Activated CD4-positive, CD25-positive, alpha-beta regulatory T cell (primary cell): Measurements from ENCODE around the gene RDH14.

Experiments
- DNase-seq, 4 experiments: peaks; one replicate each; lab custom pipeline; 2025; lab: John Stamatoyannopoulos, UW

Gene RDH14

DNA sequence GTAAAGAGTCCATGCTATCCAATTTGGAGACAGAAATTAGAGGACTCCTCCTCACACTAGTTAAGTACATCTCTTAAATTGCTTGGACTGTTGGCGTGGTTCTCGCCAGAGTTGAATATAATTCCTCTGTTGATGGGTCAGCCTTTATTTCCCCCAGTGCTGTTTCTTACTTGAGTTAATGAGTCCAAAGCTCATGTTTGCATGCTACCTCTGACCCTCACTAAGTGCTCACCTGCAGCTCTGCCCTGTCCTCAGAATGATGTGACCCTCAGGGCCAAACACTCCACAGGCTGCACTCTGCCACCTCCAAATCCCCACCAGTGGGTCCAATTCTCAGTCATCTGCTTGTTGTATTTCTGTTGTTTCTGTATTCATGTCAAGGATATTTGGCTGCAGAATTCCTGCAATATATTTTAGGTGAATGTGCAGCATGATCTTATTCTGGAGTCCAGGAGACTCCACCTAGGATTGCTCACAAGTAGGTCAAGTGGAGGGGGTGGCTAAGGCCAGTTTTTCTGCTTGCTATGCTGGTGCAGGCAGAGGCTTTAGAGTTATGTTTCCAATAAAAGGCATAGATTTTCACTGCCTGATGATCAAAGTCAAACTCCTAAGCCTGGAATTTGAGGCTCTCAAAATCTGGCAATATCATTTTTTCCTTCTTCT lies 37.8 kb downstream of the RDH14 start:
- DNase-seq = no peak

DNA sequence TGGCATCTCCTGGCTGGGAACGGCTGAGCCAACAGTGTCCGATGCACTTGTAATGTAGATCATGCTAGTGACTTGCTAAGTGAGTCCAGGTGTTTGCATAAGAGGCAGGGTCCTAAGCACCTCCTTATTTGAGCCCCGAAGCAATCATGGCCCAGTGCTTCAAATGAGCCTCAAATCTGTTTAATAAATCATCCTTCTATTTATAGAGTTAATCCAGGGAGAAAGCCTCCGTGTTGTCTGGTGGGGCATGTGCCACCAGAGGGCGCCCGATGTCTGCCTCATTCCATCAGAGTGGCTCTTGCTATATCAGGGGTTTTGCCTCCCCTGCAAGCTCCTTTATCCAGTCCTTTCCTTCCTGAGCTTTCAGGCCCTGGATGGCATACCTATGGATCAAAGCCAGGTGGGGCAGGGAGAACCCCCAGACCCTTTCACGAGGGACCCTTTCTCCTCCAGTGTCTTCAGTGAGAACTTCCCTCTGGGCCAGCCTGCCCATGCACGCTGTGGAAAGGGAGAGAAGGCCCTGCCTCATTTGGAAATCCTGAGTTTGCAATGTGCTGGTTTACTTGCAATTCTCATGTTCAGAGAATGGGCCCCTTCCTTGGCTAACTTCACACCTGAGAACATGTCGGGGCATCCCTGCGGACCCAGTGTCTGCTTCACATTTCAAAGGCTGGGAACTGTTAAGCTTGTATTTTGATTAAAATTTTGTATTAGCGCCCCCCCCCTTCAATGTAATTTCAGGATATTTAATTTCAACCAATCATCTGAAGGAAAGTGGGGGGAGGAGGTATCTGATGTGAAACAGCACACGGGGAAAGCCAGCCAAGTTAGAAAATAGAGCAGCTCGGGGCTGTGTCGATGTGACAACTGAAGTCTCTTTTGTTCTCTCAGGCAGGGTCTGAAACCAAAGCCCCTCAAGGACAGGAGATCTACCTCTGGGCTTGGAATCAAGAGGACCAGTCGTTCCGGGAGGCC lies 39.7 kb downstream of the RDH14 start:
- peak; percentile 43 to 67 (median 50) for DNase-seq

DNA sequence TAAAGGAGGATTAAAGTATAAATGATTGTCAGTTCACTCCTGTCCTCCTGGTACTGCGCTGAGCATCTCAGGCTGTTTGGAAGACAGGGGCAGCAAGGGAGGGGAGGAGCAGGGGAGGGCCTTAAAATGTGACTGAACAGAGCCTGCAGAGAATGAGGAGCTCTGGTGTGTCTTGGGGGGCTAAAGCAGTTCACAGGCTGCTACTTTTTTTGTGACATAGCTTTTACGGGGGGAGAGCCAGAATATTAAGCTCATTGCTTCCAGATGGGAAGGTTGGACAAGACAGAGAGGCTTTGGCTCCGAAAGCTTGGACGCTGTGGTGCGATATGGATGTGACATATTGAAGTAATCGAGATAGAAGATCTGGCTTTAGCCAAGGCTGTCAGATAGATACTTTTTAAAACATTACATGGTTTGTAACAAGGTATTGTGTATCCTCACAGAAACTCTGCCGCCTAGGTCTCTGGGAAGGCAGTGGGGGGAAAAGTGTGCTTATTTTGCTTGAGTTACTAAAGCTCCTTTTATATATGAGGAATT lies 40.5 kb downstream of the RDH14 start:
- no peak for DNase-seq

DNA sequence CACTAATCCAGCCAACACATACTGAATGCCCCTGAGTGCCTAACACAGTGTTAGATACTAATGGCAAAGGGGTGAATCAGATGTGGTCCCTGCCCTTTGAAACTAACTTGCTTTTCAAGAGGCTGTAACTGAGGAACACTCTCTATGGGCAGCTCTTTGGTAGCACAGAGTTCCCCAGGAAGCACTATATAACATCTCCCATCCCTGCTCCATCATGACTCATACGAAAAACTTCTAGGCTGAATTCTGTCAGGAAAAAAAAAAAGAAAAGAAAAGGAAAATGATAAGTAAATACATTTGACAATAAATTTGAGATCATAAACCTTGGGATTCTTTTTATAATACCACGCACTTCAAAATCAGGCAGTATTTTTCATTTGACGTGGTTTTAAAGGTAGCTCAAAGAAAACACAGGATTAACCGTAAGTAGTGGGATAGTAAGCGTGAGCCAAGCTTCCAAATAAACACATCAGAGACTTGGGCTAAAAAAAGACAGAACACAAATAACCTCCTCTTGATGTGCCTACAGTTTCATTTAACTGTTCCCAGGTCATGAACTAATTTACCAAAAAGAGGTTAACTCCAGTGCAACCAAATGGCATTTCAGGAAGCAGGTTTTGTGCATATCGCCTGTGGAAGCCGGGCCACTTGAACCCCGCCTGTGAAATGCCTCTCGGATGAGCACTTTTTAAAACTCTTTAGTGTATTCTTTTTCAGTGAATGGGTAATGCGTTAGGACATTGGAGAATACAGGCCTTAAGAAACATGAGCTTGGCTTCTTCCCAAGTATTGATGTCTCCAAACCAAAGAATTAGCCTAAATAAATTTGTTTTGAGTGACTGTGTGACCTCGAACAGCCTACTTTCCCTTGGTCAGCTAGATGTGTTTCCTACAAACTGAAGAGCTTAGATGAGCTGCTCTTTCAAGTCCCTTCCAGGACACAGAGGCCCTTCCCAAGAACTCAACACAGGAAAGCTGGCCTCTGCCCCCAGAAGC lies 42.0 kb downstream of the RDH14 start:
- no peak for DNase-seq

DNA sequence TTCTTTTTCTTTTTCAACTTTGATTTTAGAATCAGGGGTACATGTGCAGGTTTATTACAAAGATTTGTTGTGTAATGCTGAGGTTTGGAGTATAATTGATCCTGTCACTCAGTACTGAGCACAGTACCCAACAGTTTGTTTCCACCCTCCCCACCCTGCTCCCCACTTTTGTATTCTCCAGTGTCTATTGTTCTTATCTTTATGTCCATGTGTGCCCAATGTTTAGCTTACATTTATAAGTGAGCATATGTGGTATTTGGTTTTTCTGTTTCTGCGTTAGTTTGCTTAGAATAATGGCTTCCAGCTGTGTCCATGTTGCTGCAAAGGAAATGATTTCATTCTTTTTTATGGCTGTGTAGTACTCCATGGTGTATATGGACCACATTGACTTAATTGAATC lies 43.1 kb downstream of the RDH14 start:
- no peak for DNase-seq

DNA sequence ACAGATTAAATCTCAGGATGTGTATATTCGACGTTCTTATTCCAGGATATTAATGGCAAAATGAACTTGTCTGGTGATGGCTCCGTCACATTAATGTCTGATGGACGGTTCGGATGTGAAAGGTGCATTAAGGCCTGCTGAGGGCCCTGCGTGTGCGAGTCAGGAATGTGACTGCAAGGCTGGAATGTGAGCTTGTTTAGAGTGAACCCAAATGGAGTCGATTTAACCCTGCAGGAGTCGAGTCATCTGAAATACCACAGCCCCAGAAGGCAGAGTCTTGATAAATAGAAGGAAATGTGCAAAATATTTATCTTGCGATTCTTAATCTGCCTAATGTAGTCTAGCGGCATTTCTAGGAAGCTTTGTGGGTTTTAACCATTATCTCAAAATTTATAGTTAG lies 44.3 kb downstream of the RDH14 start:
- DNase-seq = no peak

DNA sequence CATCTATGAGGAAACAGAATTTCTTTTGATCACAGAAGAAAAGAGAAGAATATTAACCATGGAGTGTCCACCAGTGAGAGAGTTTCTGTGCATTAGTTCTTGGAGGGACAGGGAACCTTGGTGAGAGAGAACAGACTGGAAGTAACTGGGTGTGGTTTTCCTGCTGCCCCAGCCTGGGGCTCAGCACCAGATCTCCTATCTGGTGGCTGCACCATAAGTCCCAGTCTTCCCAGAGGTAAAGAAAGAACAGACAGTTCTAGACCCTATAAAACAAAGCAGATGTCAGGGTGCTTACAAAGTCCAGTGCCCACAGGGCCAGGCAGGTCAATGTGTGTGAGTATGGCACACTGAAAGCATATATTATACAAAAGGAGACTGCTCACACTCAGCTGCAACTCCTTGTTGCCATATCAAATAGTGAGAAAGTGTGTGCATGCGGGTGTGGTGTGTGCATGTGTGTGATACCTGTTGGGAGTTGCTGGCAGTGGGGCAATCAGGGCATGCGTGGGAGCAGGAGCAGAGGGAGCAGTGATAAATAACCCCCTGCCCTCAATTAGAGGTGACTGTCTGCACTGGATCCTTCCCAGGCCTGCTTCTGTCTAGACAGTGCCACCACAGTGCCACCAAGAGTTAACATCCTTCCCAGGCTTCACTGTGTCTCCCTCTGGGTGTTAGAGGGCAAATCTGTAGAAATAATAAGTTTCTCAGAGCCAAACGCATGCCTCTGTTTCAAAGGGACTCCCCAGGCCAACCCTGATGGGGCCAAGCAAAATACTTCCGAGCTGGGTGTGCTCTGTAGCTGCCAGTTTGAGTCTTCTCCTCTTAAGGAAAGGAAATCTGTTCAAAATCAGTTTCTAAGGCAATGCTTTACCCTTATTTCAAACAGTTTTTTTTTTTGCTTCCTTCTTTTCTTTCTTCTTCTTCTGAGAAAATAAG lies 45.7 kb downstream of the RDH14 start:
- DNase-seq = no peak

DNA sequence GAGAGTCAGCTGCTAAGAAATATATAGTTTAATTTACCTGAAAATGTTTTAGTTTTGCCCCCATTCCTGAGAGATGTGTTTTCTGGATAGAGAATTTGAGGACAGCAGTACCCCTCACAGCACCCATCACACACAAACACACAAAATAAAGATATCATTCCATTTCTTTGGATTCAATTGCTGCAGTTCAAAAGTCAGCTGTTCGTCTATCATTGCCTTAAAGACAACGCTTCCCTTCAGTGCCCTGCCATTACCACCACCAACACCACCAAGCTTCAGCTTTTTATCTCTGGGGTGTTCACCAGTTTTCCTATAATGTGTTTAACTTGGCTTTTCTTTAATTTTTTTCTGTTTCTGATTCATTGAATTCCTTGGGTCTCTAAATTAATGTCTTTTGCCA lies 49.7 kb downstream of the RDH14 start:
- no peak for DNase-seq

DNA sequence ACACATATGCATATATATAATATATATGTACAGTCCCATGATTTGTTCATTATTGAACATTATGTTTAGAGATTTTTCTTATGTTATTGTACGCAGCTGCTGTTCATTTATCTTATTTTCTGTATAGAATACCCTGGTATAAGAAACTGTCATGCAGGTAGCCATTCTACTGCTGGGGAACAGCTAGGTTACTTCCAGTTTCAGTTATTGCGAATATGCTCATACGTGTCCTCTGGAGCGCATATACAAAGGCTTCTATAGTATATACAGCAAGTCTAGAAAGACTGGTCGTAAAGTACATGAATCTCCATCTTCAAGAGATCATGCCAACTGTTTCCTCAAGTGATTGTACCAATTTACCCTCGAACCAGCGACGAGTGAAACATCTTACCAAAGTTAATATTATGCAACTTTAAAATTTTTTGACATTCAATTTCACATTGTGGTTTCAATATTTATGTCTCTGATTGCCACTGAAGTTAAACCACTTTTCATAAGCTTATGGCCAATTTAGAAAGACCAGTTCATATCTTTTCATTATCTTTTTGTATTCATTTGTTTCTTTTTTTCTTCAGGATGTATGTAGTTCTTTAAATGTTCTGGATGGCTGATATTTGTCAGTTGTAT lies 53.5 kb downstream of the RDH14 start:
- no peak for DNase-seq

DNA sequence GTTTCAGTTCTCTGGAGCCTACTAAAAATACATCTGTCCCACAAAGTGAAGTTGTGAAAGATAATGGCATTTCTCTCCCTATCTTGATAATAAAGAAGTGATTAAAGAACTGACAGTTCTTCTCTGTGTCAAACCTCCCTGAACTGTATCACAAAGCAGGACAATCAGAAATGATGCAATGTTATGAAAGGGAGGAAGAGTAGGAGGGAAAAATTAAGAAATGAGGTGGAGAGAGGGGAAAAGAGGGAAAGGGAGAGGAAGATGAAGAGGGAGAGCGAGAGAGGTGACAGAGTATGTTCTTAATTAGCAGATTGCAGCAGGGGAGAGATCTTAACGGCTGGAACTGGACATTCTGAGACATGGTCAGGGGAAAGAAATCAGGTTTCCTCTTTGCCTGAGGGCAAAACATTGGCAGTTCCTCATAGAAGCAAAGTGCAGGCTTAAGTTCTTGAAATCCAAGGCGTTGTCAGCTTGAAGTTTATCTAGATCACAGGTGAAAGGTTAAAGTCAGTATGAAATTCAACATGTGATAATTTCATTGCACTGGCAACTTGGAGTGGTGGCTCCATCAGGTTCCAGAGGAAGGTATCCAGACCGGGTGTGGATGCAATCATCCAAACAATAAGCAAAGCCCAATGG lies 54.6 kb downstream of the RDH14 start:
- no peak for DNase-seq
